ENCODE results near the gene ARRDC5. TPM values are rescaled to one million over a fixed set of nuclear protein-coding genes. Genes with fewer than 3 reads are reported as not detected.

ARRDC5 gene
- total RNA-seq, 1 donor from 2014 or later = 1.1 TPM

Other genes starting within 250 kb of the ARRDC5 start
- 77.4 and 80.4 TPM in 2 replicates for gene MYDGF, start 232.6 kb downstream of the ARRDC5 start, total RNA-seq
- 93.9 and 94.7 TPM in 2 replicates for gene DPP9, start 179.1 kb downstream of the ARRDC5 start, total RNA-seq
- 13.4 and 13.7 TPM in 2 replicates for gene FEM1A, start 111.2 kb downstream of the ARRDC5 start, total RNA-seq
- gene TICAM1, start 71.2 kb downstream of the ARRDC5 start, total RNA-seq = 20.5 and 22.8 TPM in 2 replicates
- gene PLIN3, start 35.2 kb downstream of the ARRDC5 start, total RNA-seq = 33.4 and 38.3 TPM in 2 replicates
- gene UHRF1, start 6.6 kb upstream of the ARRDC5 start, total RNA-seq = 139 and 141 TPM in 2 replicates
- 28.8 and 35.0 TPM in 2 replicates for gene KDM4B, start 66.2 kb upstream of the ARRDC5 start, total RNA-seq

Data from T-helper 2 cell treated with Interferon-gamma antibody and Interleukin-4, amounts not matched to agents 100 ng/mL and 5 ng/mL, for 36 hours (primary cell).